GM12892 (cell line): ENCODE measurements around the gene GPATCH3.

ENCODE experiments used
- POLR2A ChIP-seq: IDR thresholded peaks from 2 replicates; pipeline ENCODE4 v1.6.1; 2011; ENCODE audit warnings: low read depth, low read length, control low read depth
- POLR2AphosphoS5 ChIP-seq: IDR thresholded peaks from 2 replicates; pipeline ENCODE4 v1.6.1; 2011; ENCODE audit warnings: low read depth, low read length, control low read depth

DNA sequence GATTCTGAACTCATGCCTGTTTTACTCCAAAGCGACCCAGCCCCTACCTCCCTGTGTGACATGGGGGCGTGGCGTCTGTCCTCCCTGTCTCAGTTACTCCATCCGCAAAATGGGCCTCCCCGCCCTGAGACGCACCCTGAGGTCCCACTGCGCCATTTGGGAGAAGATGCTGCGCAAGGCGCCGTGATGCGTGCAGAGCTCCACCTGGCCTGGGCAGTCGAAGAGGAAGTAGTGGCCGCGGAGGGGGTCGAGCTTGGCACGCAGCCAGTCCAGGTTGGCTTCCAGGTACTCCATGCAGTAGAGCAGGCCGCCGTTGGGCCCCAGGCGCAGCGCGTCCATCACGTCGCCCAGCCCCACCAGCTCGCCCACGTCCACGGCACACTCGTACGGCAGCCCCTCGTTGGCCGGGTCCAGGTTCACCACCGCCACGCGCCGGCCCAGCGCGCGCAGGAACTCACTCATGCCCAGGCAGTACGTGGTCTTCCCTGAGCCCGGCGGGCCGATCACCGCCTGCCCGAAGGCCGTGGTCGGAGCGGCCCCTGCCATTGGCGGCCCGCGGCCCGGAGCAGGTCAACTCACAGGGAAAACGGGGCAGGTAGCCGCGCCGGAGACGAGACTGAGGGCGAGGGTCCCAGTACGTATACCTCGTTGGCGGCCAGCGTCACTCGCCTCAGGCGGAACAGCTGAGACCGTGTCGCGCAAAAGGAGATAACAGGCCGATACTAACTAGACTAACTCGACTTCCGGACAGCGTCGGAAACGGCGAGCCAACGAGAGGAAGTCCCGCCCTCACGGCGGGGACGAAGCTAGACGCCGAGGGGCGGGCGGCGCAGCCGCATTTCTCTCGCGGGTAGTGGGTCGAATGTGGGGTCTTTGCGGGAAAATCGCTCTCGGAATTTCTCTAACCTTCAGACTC, 10.5 kb downstream of the GPATCH3 start, which contains the start of gene GPN2:
- peak; percentile 97 for TF ChIP-seq POLR2A
- peak; percentile 96 for TF ChIP-seq POLR2AphosphoS5
